Glutamatergic neuron (in vitro differentiated cells): ENCODE measurements around the gene IKZF3. TPM values are rescaled to one million over a fixed set of nuclear protein-coding genes. Genes with fewer than 3 reads are reported as not detected.
"Not testable (repeated sequence)": the region's sequence is repeated elsewhere in the genome, so short reads cannot be mapped to it uniquely, and the experiment has no call there.

Experiments used
- DNase-seq: peaks from one replicate; pipeline ENCODE4 v3.0.0; 2022
- H3K27ac Mint-ChIP-seq: one replicate; pipeline ENCODE4 v1.8.0; 2020; ENCODE audit warnings: mild to moderate bottlenecking, mixed read lengths, inconsistent platforms; ENCODE audit not compliant: unreplicated experiment
- H3K27me3 Mint-ChIP-seq: one replicate; pipeline ENCODE4 v1.8.0; 2020; ENCODE audit warnings: mild to moderate bottlenecking, moderate library complexity, mixed read lengths, inconsistent platforms; ENCODE audit not compliant: unreplicated experiment
- H3K36me3 Mint-ChIP-seq: one replicate; pipeline ENCODE4 v1.8.0; 2020; ENCODE audit warnings: mild to moderate bottlenecking, mixed read lengths, inconsistent platforms; ENCODE audit not compliant: unreplicated experiment
- H3K4me1 Mint-ChIP-seq: one replicate; pipeline ENCODE4 v1.8.0; 2020; ENCODE audit warnings: mild to moderate bottlenecking, low read depth, mixed read lengths, inconsistent platforms; ENCODE audit not compliant: unreplicated experiment
- H3K4me3 Mint-ChIP-seq: one replicate; pipeline ENCODE4 v1.8.0; 2020; ENCODE audit warnings: mild to moderate bottlenecking, mixed read lengths, inconsistent platforms; ENCODE audit not compliant: unreplicated experiment
- H3K9me3 Mint-ChIP-seq: one replicate; pipeline ENCODE4 v1.8.0; 2020; ENCODE audit warnings: mild to moderate bottlenecking, moderate library complexity, mixed read lengths, inconsistent platforms; ENCODE audit not compliant: unreplicated experiment
- total RNA-seq: library from RNA; stranded (reverse); fragmentation: NEBNext Ultra II Directional; extraction: Animal tissue kit (Norgen Biotek cat#: 25700); gene quantifications from one replicate; pipeline ENCODE4 v1.2.1, GENCODE V29; 2021; ENCODE audit not compliant: unreplicated experiment
- TF ChIP-seq, protein P1 (sequence below): fragments of 200-600 bp; sonication (generic); IDR thresholded peaks from one replicate; pipeline ENCODE4 v1.5.0; 2021; ENCODE audit not compliant: partially characterized antibody, unreplicated experiment

Gene IKZF3
- total RNA-seq, 1 donor from 2014 or later, result not detected

DNA sequence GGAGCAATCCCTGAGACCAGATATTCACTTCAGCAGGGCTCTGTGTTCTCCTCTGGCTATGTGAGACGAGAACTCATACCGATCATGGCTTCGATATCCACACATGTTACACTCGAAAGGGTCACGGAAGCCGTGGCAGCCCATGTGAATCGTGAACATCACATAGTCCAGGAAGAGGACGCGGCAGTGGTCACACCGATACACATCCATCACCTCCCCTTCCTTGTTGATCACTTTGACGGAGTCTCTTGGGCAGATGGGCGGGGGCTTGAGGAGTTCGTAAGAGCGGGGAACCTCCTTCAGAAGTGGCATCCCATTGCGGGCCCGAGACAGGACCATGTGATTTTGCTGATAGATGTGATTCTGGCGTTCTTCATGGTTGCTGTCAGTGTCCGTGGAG, 98.3 kb downstream of the IKZF3 start:
- Mint-ChIP-seq H3K4me3 (no peak overlapping the region), H3K9me3 (no peaks in the 10 kb centered on the region), H3K27ac (no peak overlapping the region), H3K27me3 (peaks cover 2% of the 10 kb centered on the region), H3K4me1 (no peaks in the 10 kb centered on the region), H3K36me3 (peaks cover 9% of the 10 kb centered on the region)
- TF ChIP-seq, protein P1, sequence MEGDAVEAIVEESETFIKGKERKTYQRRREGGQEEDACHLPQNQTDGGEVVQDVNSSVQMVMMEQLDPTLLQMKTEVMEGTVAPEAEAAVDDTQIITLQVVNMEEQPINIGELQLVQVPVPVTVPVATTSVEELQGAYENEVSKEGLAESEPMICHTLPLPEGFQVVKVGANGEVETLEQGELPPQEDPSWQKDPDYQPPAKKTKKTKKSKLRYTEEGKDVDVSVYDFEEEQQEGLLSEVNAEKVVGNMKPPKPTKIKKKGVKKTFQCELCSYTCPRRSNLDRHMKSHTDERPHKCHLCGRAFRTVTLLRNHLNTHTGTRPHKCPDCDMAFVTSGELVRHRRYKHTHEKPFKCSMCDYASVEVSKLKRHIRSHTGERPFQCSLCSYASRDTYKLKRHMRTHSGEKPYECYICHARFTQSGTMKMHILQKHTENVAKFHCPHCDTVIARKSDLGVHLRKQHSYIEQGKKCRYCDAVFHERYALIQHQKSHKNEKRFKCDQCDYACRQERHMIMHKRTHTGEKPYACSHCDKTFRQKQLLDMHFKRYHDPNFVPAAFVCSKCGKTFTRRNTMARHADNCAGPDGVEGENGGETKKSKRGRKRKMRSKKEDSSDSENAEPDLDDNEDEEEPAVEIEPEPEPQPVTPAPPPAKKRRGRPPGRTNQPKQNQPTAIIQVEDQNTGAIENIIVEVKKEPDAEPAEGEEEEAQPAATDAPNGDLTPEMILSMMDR, result no peak
- no peak for DNase-seq

DNA sequence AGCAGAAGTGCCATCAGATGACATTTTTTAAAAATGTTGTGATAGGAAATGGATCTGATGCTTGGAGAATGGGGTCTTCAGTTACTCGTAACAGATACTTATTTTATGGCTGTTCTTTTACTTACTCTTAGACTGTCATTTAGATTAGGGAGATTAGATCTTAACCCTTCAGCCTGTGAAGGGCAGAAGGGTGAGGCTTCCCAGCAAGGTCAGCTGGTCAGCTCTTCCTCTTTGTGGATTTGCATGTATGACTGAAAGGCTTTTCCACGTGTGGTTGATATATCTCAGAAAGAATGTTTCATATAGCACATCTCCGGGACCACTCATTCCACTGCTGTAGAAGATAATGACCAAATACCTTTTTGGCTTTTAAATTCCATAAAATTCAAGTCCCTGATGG, 98.9 kb downstream of the IKZF3 start:
- Mint-ChIP-seq H3K4me3 (no peak overlapping the region), H3K36me3 (peaks cover 9% of the 10 kb centered on the region), H3K27ac (no peak overlapping the region), H3K4me1 (no peaks in the 10 kb centered on the region), H3K9me3 (no peaks in the 10 kb centered on the region), H3K27me3 (peaks cover 2% of the 10 kb centered on the region)
- DNase-seq, result no peak
- TF ChIP-seq, protein P1, result no peak

DNA sequence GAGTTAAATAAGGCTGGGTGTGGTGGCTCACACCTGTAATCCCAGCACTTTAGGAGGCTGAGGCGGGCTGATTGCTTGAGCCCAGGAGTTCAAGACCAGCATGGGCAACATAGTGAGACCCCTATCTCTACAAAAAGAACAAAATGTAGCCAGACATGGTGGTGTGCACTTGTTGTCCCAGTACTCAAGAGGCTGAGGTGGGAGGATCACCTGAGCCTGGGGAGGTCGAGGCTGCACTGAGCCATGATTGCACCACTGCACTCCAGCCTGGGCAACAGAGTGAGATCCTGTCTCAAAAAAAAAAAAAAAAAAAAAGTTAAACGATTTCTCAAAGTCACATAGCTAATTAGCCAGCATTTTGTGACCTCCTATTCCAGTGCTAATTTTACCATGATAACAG, 99.9 kb downstream of the IKZF3 start:
- not testable (repeated sequence) for H3K4me3 Mint-ChIP-seq, H3K4me1 Mint-ChIP-seq, H3K27me3 Mint-ChIP-seq, DNase-seq, H3K36me3 Mint-ChIP-seq, H3K9me3 Mint-ChIP-seq, H3K27ac Mint-ChIP-seq

DNA sequence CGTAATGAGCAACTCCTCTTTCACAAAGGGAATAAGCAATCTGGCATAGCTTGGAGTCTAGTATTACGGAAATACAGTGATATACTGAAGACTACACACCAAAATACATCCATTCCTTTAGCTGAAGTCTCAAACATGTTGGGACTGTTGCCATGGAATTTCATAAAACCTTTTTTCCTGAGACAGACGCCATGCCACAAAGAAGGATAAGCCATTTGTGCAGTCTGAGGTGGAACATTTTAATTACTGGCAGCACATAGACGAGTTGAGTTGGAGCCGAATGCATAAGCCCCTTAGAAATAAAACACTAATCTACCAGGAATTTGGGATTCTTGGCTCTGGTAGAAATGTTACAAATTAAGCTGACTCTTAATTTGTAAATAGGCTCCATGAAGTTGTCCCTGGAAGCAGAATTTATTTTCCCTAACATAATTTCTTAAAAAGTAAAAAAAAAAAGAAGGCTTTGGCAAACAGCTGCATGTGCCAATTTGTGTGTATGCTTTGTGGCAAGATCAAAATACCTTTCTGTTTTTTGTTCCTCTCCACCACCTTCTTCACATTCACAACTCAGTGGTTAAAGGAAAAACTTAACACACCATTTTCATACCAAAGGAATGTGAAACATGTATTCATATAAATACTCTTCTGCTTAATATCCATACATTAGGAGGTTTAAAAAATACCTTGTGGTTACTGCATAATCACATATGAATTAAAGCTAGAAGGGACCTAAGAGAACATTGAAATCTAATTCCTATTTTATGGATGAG, 100.9 kb downstream of the IKZF3 start:
- Mint-ChIP-seq H3K27ac (no peak overlapping the region), H3K36me3 (peaks cover 9% of the 10 kb centered on the region), H3K27me3 (peaks cover 2% of the 10 kb centered on the region), H3K4me3 (no peak overlapping the region), H3K9me3 (peaks cover 2% of the 10 kb centered on the region), H3K4me1 (no peaks in the 10 kb centered on the region)
- TF ChIP-seq, protein P1, result no peak
- DNase-seq, result no peak

DNA sequence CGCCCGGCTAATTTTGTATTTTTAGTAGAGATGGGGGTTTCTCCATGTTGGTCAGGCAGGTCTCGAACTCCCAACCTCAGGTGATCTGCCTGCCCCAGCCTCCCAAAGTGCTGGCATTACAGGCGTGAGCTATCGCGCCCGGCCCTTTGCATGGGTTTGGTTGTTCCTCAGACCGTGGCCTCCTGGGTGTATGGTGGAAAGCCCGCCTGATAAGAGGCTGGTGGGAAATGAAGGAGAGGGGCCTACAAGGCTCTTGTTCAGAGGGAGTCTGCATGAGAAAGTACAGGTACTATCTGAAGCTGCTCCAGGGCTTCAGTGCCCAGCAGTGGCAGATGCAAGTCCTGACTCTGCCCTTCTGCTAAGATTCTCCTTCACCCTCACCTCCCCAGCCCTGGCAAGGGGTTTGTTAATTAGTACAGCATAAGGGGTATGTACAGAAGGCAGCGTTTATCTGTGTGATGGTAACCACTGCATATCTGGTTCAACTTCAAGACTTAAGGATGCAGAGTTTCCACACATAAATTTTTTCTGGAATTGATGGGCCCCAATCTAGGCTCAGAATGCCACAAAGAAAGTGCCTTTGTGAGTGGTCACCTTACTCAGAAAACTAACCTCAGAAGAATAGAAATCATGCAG, 102.1 kb downstream of the IKZF3 start:
- H3K27me3 Mint-ChIP-seq, result peaks cover 5% of the 10 kb centered on the region
- H3K4me3 Mint-ChIP-seq, result no peak overlapping the region

More for the DNA sequence above, 102.1 kb downstream of the IKZF3 start:
- TF ChIP-seq, protein P1, result no peak
- Mint-ChIP-seq H3K9me3 (peaks cover 2% of the 10 kb centered on the region), H3K4me1 (no peaks in the 10 kb centered on the region), H3K27ac (no peak overlapping the region), H3K36me3 (peaks cover 9% of the 10 kb centered on the region)
- DNase-seq, result no peak
